Mucosa of rectum (tissue), 2 donors: ENCODE results near the gene TRPC3.

Experiments used
- H3K27ac ChIP-seq, 2 donors: one replicate each; pipeline ENCODE4 v1.7.0; 2013; ENCODE audit warnings: inconsistent platforms in 2 of 2, low read depth in 2 of 2, low read length in 2 of 2
- H3K27me3 ChIP-seq, 2 donors: one replicate each; pipeline ENCODE4 v1.7.0; 2013; ENCODE audit warnings: low read length in 2 of 2; ENCODE audit not compliant: control insufficient read depth in 2 of 2, insufficient read depth in 2 of 2
- H3K36me3 ChIP-seq, 2 donors: one replicate each; pipeline ENCODE4 v1.7.0; 2013; ENCODE audit warnings: low read length in 2 of 2; ENCODE audit not compliant: control insufficient read depth in 2 of 2, insufficient read depth in 2 of 2
- H3K4me1 ChIP-seq, 2 donors: one replicate each; pipeline ENCODE4 v1.7.0; 2013; ENCODE audit warnings: low read length in 2 of 2, mild to moderate bottlenecking in 1 of 2; ENCODE audit not compliant: control insufficient read depth in 2 of 2, insufficient read depth in 2 of 2
- H3K4me3 ChIP-seq, 2 donors: one replicate each; pipeline ENCODE4 v1.7.0; 2013; ENCODE audit warnings: low read length in 2 of 2
- H3K9ac ChIP-seq, 2 donors: one replicate each; pipeline ENCODE4 v1.7.0; 2013; ENCODE audit warnings: low read length in 2 of 2, low read depth in 1 of 2, mild to moderate bottlenecking in 1 of 2
- H3K9me3 ChIP-seq, 2 donors: one replicate each; pipeline ENCODE4 v1.7.0; 2013; ENCODE audit warnings: low read length in 2 of 2; ENCODE audit not compliant: control insufficient read depth in 2 of 2
- donor health status: healthy.
- donor health status: Normal muscosa, but diverticular disease.

TRPC3 gene

DNA sequence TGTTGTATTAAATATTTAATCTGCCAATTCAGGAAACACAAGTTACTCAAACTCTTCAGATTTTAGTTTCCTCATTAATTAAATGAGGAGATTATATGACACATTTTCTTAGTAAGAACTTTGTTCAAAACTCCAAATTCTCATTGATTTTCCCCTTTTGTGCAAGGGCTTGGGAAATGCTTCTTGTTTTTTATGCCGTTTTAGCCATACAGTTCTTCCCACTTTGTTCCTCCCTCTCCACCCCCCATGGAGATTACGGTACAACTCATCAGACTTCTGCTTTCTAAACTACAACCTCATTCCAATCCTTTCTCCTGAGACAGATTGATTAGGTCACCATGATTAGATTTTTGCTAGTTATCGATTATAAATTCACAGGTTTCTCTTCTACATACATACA lies 70.7 kb downstream of the TRPC3 start:
- Histone ChIP-seq H3K4me3 (no peak overlapping the region), H3K36me3 (no peaks in the 10 kb centered on the region), H3K27me3 (peaks cover 2 to 3% of the 10 kb centered on the region in 2 donors), H3K27ac (no peak overlapping the region), H3K4me1 (no peaks in the 10 kb centered on the region), H3K9me3 (no peaks in the 10 kb centered on the region), H3K9ac (no peak overlapping the region)

DNA sequence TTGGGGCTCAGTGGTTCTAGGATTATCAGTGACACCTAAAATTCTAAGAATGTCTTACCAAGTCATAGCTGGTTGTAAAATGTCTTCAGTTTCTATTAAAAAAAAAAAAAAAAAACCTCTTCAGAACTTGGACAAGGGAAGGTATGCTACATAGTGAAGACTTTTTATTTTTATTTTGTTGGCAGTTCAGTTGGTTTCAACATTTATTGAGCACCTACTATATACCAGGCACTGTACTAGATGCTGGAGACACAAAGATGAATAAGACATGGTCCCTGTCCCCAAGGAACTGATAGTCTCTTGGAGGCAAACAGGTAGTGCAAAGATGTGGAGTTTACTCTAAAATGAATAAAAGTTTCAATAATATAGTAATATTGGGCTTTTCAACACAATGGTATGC lies 72.7 kb downstream of the TRPC3 start:
- no peaks in the 10 kb centered on the region for H3K4me1 ChIP-seq
- H3K27me3 ChIP-seq: peaks cover 2 to 3% of the 10 kb centered on the region in 2 donors
- H3K36me3 ChIP-seq: no peaks in the 10 kb centered on the region
- H3K9ac ChIP-seq: no peak overlapping the region
- H3K27ac ChIP-seq: no peak overlapping the region
- H3K4me3 ChIP-seq: no peak overlapping the region
- H3K9me3 ChIP-seq: no peaks in the 10 kb centered on the region

GRCh38 chr4:121877041-121877773 lies 74.7 kb downstream of the TRPC3 start:
- H3K9ac ChIP-seq: no peak overlapping the region
- H3K4me1 ChIP-seq: no peaks in the 10 kb centered on the region
- no peak overlapping the region for H3K27ac ChIP-seq
- peaks cover 2 to 3% of the 10 kb centered on the region in 2 donors for H3K27me3 ChIP-seq
- H3K4me3 ChIP-seq: no peak overlapping the region
- H3K9me3 ChIP-seq: no peaks in the 10 kb centered on the region
- no peaks in the 10 kb centered on the region for H3K36me3 ChIP-seq

- Histone ChIP-seq H3K9ac (no peak overlapping the region), H3K4me3 (no peak overlapping the region), H3K36me3 (no peaks in the 10 kb centered on the region), H3K9me3 (no peaks in the 10 kb centered on the region), H3K27ac (no peak overlapping the region), H3K4me1 (no peaks in the 10 kb centered on the region), H3K27me3 (peaks cover 2 to 3% of the 10 kb centered on the region in 2 donors)
These were observed 75.8 kb downstream of the TRPC3 start for GRCh38 chr4:121876070-121876469.

DNA sequence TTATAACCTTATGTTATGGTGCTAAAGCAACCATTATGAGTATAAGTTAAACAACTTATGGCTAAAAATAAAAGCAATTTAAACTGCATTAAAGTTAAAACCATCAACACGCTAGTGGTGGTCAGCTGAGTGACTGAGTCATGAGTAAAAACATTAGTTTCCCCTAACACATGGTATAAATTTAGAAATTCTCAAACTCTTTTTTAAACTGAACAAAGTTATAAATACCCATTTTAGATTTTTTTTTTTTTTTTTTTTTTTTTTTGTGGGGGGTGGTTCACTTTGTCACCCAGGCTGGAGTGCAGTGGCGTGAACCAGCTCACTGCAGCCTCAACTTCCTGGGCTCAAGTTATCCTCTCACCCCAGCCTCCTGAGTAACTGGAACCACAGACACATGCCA lies 76.2 kb downstream of the TRPC3 start:
- no peak overlapping the region for H3K27ac ChIP-seq
- peaks cover 2 to 3% of the 10 kb centered on the region in 2 donors for H3K27me3 ChIP-seq

GRCh38 chr4:121873604-121874003 lies 78.3 kb downstream of the TRPC3 start:
- H3K4me3 ChIP-seq: no peak overlapping the region
- peaks cover 0 to 10% of the 10 kb centered on the region in 2 donors for H3K4me1 ChIP-seq
- peaks cover 0 to 2% of the 10 kb centered on the region in 2 donors for H3K27me3 ChIP-seq
- H3K9ac ChIP-seq: no peak overlapping the region
- no peak overlapping the region for H3K27ac ChIP-seq
- H3K36me3 ChIP-seq: no peaks in the 10 kb centered on the region
- H3K9me3 ChIP-seq: no peaks in the 10 kb centered on the region

More for the DNA sequence above, 76.2 kb downstream of the TRPC3 start:
- no peak overlapping the region for H3K9ac ChIP-seq
- H3K9me3 ChIP-seq: no peaks in the 10 kb centered on the region
- H3K4me1 ChIP-seq: peaks cover 0 to 2% of the 10 kb centered on the region in 2 donors
- H3K36me3 ChIP-seq: no peaks in the 10 kb centered on the region
- no peak overlapping the region for H3K4me3 ChIP-seq

DNA sequence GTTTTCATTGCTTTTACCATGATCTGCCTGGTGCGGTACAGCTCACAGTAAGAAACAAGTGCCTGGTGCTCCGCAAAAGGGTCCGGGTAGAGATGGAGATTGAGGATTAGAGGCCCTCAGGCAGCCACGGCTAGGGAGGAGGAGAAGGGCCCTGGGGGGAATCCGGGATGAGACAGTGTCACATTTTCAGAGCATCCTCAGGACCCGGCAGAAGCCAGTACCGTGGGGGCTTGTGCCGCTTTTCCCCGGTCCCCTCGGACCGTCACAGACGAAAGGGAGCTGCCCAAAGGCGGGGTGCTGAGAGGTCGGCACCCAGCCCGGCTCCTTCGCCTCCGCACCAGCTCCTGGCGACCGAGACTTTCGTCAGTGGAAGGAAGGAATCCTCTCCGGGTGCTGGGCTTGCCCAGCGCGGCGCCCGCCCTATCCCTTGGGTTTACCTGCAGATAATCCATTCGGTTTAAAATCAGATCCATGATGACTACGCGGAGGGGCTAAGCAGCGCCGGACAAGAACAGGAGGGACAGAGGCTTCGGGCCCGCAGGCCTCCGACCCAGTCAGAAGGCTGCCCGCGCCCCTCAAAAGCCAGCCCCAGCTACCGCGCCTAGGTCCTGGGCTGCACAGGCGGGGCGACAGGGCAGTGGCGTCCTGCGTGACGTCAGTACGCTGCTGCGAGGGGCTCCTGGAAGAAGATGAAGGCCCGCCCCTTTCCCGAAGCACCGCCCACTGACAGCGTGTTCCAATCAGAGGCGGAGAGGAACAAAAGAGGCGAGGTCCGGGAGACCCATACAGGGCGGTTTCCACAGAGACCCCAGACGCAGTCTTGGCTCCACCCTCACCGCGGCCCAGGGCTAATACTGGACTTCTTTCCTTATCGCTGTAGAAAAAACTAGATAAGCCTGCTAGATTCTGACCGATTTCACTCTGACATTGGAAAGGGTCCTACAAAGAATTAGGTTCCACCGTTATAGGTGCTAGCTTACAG lies 81.7 kb downstream of the TRPC3 start, which contains the start of gene BBS7:
BBS7 (minus strand) TSS at position 634 of the 982 bp plus-strand sequence; CDS start at position 473, 161 bp downstream.
- Histone ChIP-seq H3K9ac (peak within 1 kb of the TSS; percentile 91 to 92), H3K4me3 (peak within 1 kb of the TSS; percentile 89 to 91), H3K27me3 (no peaks in the 10 kb centered on the region), H3K4me1 (peaks cover 0 to 10% of the 10 kb centered on the region in 2 donors), H3K27ac (peak within 1 kb of the TSS; percentile 86 to 89), H3K9me3 (no peaks in the 10 kb centered on the region), H3K36me3 (no peaks in the 10 kb centered on the region)

- no peak overlapping the region for H3K9ac ChIP-seq
These were observed 88.1 kb downstream of the TRPC3 start for GRCh38 chr4:121863799-121864198.

GRCh38 chr4:121861426-121861825 lies 90.4 kb downstream of the TRPC3 start:
- no peaks in the 10 kb centered on the region for H3K4me1 ChIP-seq
- no peak overlapping the region for H3K27ac ChIP-seq
- H3K27me3 ChIP-seq: no peaks in the 10 kb centered on the region
- H3K9me3 ChIP-seq: no peaks in the 10 kb centered on the region
- H3K4me3 ChIP-seq: no peak overlapping the region
- H3K36me3 ChIP-seq: peaks cover 5 to 16% of the 10 kb centered on the region in 2 donors
- H3K9ac ChIP-seq: no peak overlapping the region

More at GRCh38 chr4:121863799-121864198, 88.1 kb downstream of the TRPC3 start:
- Histone ChIP-seq H3K4me3 (no peak overlapping the region), H3K27me3 (no peaks in the 10 kb centered on the region), H3K27ac (no peak overlapping the region), H3K9me3 (no peaks in the 10 kb centered on the region), H3K4me1 (peaks cover 0 to under 1% of the 10 kb centered on the region in 2 donors), H3K36me3 (peaks cover 5 to 16% of the 10 kb centered on the region in 2 donors)

- no peaks in the 10 kb centered on the region for H3K27me3 ChIP-seq
- no peak overlapping the region for H3K4me3 ChIP-seq
- peaks cover 5 to 16% of the 10 kb centered on the region in 2 donors for H3K36me3 ChIP-seq
- no peaks in the 10 kb centered on the region for H3K9me3 ChIP-seq
- H3K9ac ChIP-seq: no peak overlapping the region
- no peak overlapping the region for H3K27ac ChIP-seq
- no peaks in the 10 kb centered on the region for H3K4me1 ChIP-seq
These were observed 91.7 kb downstream of the TRPC3 start for GRCh38 chr4:121860121-121860520.
